Measurements from ENCODE around the gene OTOA. TPM values are rescaled to one million over a fixed set of nuclear protein-coding genes. Genes with fewer than 3 reads are reported as not detected.
"Not testable (repeated sequence)": the region's sequence is repeated elsewhere in the genome, so short reads cannot be mapped to it uniquely, and the experiment has no call there.

Gene OTOA
- total RNA-seq, 1 donor from 2014 or later: not detected

- no peak for DNase-seq (ENCODE audit: low spot score)
- peaks cover 36% of the 10 kb centered on the region for H3K4me1 Mint-ChIP-seq (ENCODE audit: low read depth)
- H3K9me3 Mint-ChIP-seq: no peaks in the 10 kb centered on the region
- no peak overlapping the region for H3K27ac Mint-ChIP-seq
- peaks cover 7% of the 10 kb centered on the region for H3K27me3 Mint-ChIP-seq (ENCODE audit: low read depth)
- H3K36me3 Mint-ChIP-seq (ENCODE audit: low read depth): peaks cover 22% of the 10 kb centered on the region
- no peak overlapping the region for H3K4me3 Mint-ChIP-seq (ENCODE audit: low read depth)
- intact Hi-C loops (cut with micrococcal nuclease): no loop called here
Observed at GRCh38 chr16:21659124-21659523, 4.6 kb upstream of the OTOA start.

DNA sequence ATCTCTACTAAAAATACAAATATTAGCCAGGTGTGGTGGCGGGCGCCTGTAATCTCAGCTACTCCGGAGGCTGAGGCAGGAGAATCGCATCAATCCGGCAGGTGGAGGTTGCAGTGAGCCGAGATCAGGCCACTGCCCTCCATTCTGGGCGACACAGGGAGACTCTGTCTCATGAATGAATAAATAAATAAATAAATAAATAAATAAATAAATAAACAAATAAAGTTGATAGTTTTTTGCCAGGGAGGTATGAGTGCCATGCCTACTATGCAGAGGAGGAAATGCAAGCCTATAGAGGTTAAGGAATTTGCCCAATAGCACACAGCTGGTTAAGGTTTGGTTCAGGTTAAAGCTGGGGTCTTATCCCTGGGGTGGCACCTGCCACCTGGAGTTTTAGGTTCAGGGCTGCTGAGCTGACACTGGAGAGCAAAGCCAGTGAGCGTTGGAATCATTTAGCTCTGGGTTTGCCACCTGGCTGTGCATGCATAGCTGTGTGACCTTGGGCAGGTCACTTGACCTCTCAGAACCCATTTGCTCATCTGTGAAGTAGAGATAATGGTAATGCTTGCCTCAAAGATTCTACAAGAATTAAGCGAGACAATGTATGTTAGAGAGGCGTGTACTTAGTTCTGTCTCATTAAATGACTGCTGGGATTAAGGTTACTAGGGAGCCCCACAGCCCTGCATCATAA lies 1.2 kb downstream of the OTOA start:
- no peak overlapping the region for H3K4me3 Mint-ChIP-seq (ENCODE audit: low read depth)
- H3K27me3 Mint-ChIP-seq (ENCODE audit: low read depth): peaks cover 14% of the 10 kb centered on the region
- intact Hi-C loops (cut with micrococcal nuclease): no loop called here
- H3K36me3 Mint-ChIP-seq (ENCODE audit: low read depth): no peaks in the 10 kb centered on the region
- H3K27ac Mint-ChIP-seq: no peak overlapping the region
- no peaks in the 10 kb centered on the region for H3K9me3 Mint-ChIP-seq
- DNase-seq (ENCODE audit: low spot score): no peak
- peaks cover 12% of the 10 kb centered on the region for H3K4me1 Mint-ChIP-seq (ENCODE audit: low read depth)

DNA sequence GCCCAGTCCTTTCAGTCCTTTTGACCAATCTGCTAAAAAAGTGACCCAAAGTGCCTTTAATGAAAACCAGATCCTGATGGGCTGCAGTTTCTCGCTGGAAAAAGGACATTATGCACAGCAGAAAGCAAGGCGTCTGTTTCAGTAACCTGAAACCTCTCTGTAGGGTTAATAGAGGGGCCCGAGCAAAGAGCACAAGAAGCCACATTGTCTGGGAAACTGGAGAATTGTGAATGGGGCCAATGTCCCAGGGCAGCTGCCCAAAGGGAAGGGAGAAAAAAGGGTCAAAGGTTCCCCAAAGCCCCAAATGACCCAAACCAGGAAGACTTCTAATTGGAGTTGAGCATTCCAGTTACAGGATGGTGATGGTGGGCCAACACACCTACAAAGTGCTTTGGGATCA lies 3.0 kb downstream of the OTOA start:
- no peak overlapping the region for H3K27ac Mint-ChIP-seq
- H3K36me3 Mint-ChIP-seq (ENCODE audit: low read depth): no peaks in the 10 kb centered on the region
- peaks cover 25% of the 10 kb centered on the region for H3K27me3 Mint-ChIP-seq (ENCODE audit: low read depth)
- DNase-seq (ENCODE audit: low spot score): no peak
- no peak overlapping the region for H3K4me3 Mint-ChIP-seq (ENCODE audit: low read depth)
- no peaks in the 10 kb centered on the region for H3K9me3 Mint-ChIP-seq
- intact Hi-C loops (cut with micrococcal nuclease): no loop called here
- peaks cover 3% of the 10 kb centered on the region for H3K4me1 Mint-ChIP-seq (ENCODE audit: low read depth)

DNA sequence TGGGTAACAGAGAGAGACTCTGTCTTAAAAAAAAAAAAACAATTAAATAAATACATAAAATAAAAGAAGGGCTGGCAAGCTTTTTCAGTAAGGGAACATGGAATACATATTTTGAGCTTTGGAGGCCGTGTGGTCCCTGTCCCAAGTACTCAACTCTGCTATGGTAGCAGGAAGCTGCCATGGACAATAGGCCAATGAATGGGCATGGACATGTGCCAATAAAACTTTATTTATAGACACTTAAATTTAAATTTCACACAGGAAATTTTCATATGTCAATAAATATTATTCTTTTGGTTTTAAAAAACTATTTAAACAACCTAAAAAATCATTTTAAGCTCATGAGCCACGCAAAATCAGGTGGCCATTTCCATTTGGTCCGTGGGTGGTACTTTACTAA lies 3.8 kb downstream of the OTOA start:
- no peak for DNase-seq (ENCODE audit: low spot score)
- Mint-ChIP-seq H3K4me3 (ENCODE audit: low read depth) (no peak overlapping the region), H3K27me3 (ENCODE audit: low read depth) (peaks cover 25% of the 10 kb centered on the region), H3K9me3 (no peaks in the 10 kb centered on the region), H3K27ac (no peak overlapping the region), H3K4me1 (ENCODE audit: low read depth) (peaks cover 3% of the 10 kb centered on the region), H3K36me3 (ENCODE audit: low read depth) (no peaks in the 10 kb centered on the region)
- intact Hi-C loops (cut with micrococcal nuclease): no loop called here

DNA sequence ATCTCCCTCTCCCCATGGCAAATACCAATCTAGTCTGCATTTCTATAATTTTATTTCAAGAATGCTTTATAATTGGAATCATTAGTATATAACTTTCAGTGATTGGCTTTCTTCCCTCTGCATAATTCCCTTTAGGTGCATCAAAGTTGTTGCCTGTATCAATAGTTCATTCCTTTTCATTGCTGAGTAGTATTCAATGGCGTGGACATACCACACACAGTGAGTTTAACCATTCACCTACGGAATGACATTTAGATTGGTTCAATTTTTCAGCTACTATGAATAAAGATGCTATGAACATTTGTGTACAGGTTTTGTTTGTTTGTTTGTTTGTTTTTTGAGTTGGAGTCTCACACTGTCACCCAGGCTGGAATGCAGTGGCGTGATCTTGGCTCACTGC lies 9.7 kb downstream of the OTOA start:
- intact Hi-C loops (cut with micrococcal nuclease): no loop called here
- Mint-ChIP-seq H3K27me3 (ENCODE audit: low read depth) (peaks cover 28% of the 10 kb centered on the region), H3K27ac (no peak overlapping the region), H3K4me3 (ENCODE audit: low read depth) (no peak overlapping the region), H3K9me3 (peaks cover 5% of the 10 kb centered on the region), H3K36me3 (ENCODE audit: low read depth) (no peaks in the 10 kb centered on the region), H3K4me1 (ENCODE audit: low read depth) (no peaks in the 10 kb centered on the region)
- DNase-seq (ENCODE audit: low spot score): no peak

DNA sequence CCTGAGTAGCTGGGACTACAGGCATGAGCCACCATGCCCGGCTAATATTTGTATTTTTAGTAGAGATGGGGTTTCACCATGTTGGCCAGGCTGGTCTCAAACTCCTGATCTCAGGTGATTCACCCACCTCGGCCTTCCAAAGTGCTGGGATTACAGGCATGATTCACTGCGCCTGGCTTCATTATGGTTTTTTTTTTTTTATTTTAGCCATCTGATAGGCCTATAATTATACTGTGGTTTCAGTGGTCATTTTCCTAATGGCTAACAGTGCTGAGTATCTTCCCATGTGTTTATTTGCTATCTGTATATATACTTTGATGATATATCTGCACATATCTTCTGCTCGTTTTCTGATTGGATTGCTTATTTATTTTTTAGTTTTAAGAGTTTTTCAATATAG lies 10.7 kb downstream of the OTOA start:
- DNase-seq (ENCODE audit: low spot score); intact Hi-C loops (cut with micrococcal nuclease); H3K36me3 Mint-ChIP-seq (ENCODE audit: low read depth); H3K9me3 Mint-ChIP-seq; H3K4me1 Mint-ChIP-seq (ENCODE audit: low read depth); H3K27ac Mint-ChIP-seq; H3K4me3 Mint-ChIP-seq (ENCODE audit: low read depth): not testable (repeated sequence)
- peaks cover 31% of the 10 kb centered on the region for H3K27me3 Mint-ChIP-seq (ENCODE audit: low read depth)

GRCh38 chr16:21680714-21681113 lies 16.9 kb downstream of the OTOA start:
- H3K36me3 Mint-ChIP-seq (ENCODE audit: low read depth); H3K4me1 Mint-ChIP-seq (ENCODE audit: low read depth); DNase-seq (ENCODE audit: low spot score); H3K4me3 Mint-ChIP-seq (ENCODE audit: low read depth); H3K9me3 Mint-ChIP-seq; intact Hi-C loops (cut with micrococcal nuclease); H3K27ac Mint-ChIP-seq: not testable (repeated sequence)
- H3K27me3 Mint-ChIP-seq (ENCODE audit: low read depth): peaks cover 17% of the 10 kb centered on the region

DNA sequence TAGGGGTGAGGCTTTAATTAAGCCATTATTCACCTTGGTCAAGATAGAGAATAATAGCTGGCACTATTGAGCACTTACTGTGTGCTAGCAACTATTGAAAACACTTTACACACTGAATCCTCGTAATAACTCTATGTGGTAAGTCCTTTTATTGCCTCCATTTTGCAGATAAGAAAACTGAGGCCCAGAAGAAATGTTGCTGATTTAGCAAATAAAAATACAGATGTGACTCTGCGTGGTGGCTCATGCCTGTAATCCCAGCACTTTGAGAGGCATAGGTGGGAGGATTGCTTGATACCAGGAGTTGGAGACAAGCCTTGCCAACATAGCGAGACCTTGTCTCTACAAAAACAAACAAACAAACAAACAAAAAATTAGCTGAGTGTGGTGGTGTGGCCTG lies 19.4 kb downstream of the OTOA start:
- Mint-ChIP-seq H3K36me3 (ENCODE audit: low read depth) (no peaks in the 10 kb centered on the region), H3K27ac (no peak overlapping the region), H3K4me1 (ENCODE audit: low read depth) (no peaks in the 10 kb centered on the region), H3K4me3 (ENCODE audit: low read depth) (no peak overlapping the region), H3K27me3 (ENCODE audit: low read depth) (peaks cover 7% of the 10 kb centered on the region), H3K9me3 (no peaks in the 10 kb centered on the region)
- intact Hi-C loops (cut with micrococcal nuclease): no loop called here
- no peak for DNase-seq (ENCODE audit: low spot score)

DNA sequence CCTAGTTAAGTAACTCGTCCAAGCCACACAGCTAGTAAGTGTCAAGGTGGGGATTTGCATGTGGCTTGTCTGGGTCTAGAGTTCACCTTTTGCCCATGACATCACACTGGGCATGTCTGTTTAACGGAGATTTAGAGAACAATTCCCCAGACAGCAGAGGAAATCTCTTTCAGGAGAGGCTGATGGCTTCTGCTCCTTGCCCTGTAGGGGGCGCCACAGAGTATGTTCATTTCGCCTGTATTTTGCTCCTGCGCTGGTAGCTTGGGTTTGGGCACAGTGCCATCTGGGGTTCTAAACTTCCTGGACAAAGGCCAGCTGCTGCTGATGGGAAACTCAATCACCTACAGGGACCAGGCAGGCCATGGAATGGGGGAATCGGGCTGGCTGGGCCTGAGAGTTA lies 20.4 kb downstream of the OTOA start:
- Mint-ChIP-seq H3K36me3 (ENCODE audit: low read depth) (no peaks in the 10 kb centered on the region), H3K4me1 (ENCODE audit: low read depth) (no peaks in the 10 kb centered on the region), H3K9me3 (no peaks in the 10 kb centered on the region), H3K27ac (no peak overlapping the region), H3K4me3 (ENCODE audit: low read depth) (no peak overlapping the region), H3K27me3 (ENCODE audit: low read depth) (peaks cover 3% of the 10 kb centered on the region)
- no peak for DNase-seq (ENCODE audit: low spot score)
- intact Hi-C loops (cut with micrococcal nuclease): no loop called here

GRCh38 chr16:21685034-21685455 lies 21.3 kb downstream of the OTOA start:
- Mint-ChIP-seq H3K27ac (no peak overlapping the region), H3K4me3 (ENCODE audit: low read depth) (no peak overlapping the region), H3K36me3 (ENCODE audit: low read depth) (no peaks in the 10 kb centered on the region), H3K27me3 (ENCODE audit: low read depth) (peaks cover 2% of the 10 kb centered on the region), H3K4me1 (ENCODE audit: low read depth) (no peaks in the 10 kb centered on the region), H3K9me3 (no peaks in the 10 kb centered on the region)
- no peak for DNase-seq (ENCODE audit: low spot score)
- intact Hi-C loops (cut with micrococcal nuclease): no loop called here

- intact Hi-C loops (cut with micrococcal nuclease): no loop called here
- H3K36me3 Mint-ChIP-seq (ENCODE audit: low read depth): no peaks in the 10 kb centered on the region
- H3K4me1 Mint-ChIP-seq (ENCODE audit: low read depth): no peaks in the 10 kb centered on the region
- peaks cover 5% of the 10 kb centered on the region for H3K27me3 Mint-ChIP-seq (ENCODE audit: low read depth)
- DNase-seq (ENCODE audit: low spot score): no peak
- H3K4me3 Mint-ChIP-seq (ENCODE audit: low read depth): no peak overlapping the region
- no peaks in the 10 kb centered on the region for H3K9me3 Mint-ChIP-seq
- H3K27ac Mint-ChIP-seq: no peak overlapping the region
Observed at GRCh38 chr16:21689107-21689506, 25.3 kb downstream of the OTOA start.

DNA sequence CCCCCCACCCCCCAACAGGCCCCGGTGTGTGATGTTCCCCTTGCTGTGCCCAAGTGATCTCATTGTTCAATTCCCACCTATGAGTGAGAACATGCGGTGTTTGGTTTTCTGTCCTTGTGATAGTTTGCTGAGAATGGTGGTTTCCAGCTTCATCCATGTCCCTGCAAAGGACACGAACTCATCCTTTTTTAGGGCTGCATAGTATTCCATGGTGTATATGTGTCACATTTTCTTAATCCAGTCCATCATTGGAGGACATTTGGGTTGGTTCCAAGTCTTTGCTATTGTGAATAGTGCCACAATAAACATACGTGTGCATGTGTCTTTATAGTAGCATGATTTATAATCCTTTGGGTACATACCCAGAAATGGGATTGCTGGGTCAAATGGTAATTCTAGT lies 27.2 kb downstream of the OTOA start:
- H3K4me3 Mint-ChIP-seq (ENCODE audit: low read depth); H3K9me3 Mint-ChIP-seq; H3K27ac Mint-ChIP-seq; H3K36me3 Mint-ChIP-seq (ENCODE audit: low read depth); DNase-seq (ENCODE audit: low spot score); H3K4me1 Mint-ChIP-seq (ENCODE audit: low read depth); H3K27me3 Mint-ChIP-seq (ENCODE audit: low read depth); intact Hi-C loops (cut with micrococcal nuclease): not testable (repeated sequence)

DNA sequence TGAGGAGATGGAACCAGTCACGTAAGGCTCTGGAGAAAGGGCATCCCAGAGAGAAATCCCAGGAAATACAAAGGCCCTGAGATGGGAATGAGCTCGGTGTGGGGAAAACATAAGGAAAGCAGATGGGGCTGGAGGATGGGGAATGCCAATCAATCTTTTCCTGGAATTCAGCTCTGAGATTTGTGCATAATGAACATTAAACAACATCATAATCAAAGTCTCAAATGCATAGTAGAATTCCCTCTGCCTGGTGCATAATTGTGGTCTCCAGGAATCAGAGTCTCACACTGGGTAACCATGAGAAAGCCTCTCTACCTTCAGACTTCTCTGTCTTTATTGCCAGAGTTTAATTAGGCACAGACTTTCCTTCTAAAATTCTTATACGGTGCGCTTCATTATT lies 30.8 kb downstream of the OTOA start:
- Mint-ChIP-seq H3K36me3 (ENCODE audit: low read depth) (no peaks in the 10 kb centered on the region), H3K4me1 (ENCODE audit: low read depth) (no peaks in the 10 kb centered on the region), H3K27me3 (ENCODE audit: low read depth) (peaks cover 5% of the 10 kb centered on the region), H3K27ac (no peak overlapping the region), H3K4me3 (ENCODE audit: low read depth) (no peak overlapping the region), H3K9me3 (no peaks in the 10 kb centered on the region)
- DNase-seq (ENCODE audit: low spot score): no peak
- intact Hi-C loops (cut with micrococcal nuclease): no loop called here

GRCh38 chr16:21697032-21697431 lies 33.3 kb downstream of the OTOA start:
- peaks cover 5% of the 10 kb centered on the region for H3K27me3 Mint-ChIP-seq (ENCODE audit: low read depth)
- no peak overlapping the region for H3K4me3 Mint-ChIP-seq (ENCODE audit: low read depth)
- H3K4me1 Mint-ChIP-seq (ENCODE audit: low read depth): no peaks in the 10 kb centered on the region
- no peak overlapping the region for H3K27ac Mint-ChIP-seq
- no peak for DNase-seq (ENCODE audit: low spot score)
- intact Hi-C loops (cut with micrococcal nuclease): no loop called here
- H3K9me3 Mint-ChIP-seq: no peaks in the 10 kb centered on the region
- no peaks in the 10 kb centered on the region for H3K36me3 Mint-ChIP-seq (ENCODE audit: low read depth)

Data from activated T-helper 2 cell treated with anti-CD3 and anti-CD28 coated beads, Interferon-gamma antibody, Interleukin-2, Interleukin-4, amounts not matched to agents 10 μg/mL and 5 μg/mL and 100 μg/mL, durations not matched to agents 14 hours and 24 hours and 36 hours (primary cell).